Measurements from ENCODE around the gene SCAMP1. TPM values are rescaled to one million over a fixed set of nuclear protein-coding genes. Genes with fewer than 3 reads are reported as not detected.

The SCAMP1 gene
- polyA plus RNA-seq, 1 donor = 27.3 TPM

GRCh38 chr5:78509884-78510769 lies 149.7 kb downstream of the SCAMP1 start:
- H3K9me3 ChIP-seq (ENCODE audit: control insufficient read depth, low read depth, low read length) = peaks cover 3% of the 10 kb centered on the region
- no peaks in the 10 kb centered on the region for H3K27me3 ChIP-seq (ENCODE audit: control insufficient read depth, insufficient read depth, low read length)
- no peak overlapping the region for H3K27ac ChIP-seq (ENCODE audit: low read length)
- peak overlapping the region; percentile 15 for H3K4me3 ChIP-seq (ENCODE audit: low read length)
- no CpG with 5 or more reads among the region's 61 CpGs for WGBS (ENCODE audit: insufficient coverage, low lambda C conversion rate)
- H3K4me1 ChIP-seq (ENCODE audit: control insufficient read depth, insufficient read depth, low read length) = peaks cover 15% of the 10 kb centered on the region
- peak in 1 of 2 donors; percentile 65 for DNase-seq
- peaks cover 12% of the 10 kb centered on the region for H3K36me3 ChIP-seq (ENCODE audit: control insufficient read depth, insufficient read depth, low read length)

- no peak for DNase-seq
- no peak overlapping the region for H3K4me3 ChIP-seq (ENCODE audit: low read length)
- H3K36me3 ChIP-seq (ENCODE audit: control insufficient read depth, insufficient read depth, low read length) = peaks cover 15% of the 10 kb centered on the region
- H3K9me3 ChIP-seq (ENCODE audit: control insufficient read depth, low read depth, low read length) = peaks cover 3% of the 10 kb centered on the region
- peaks cover 11% of the 10 kb centered on the region for H3K4me1 ChIP-seq (ENCODE audit: control insufficient read depth, insufficient read depth, low read length)
- 90% methylated on average over 2 of the region's 10 CpGs for WGBS (ENCODE audit: insufficient coverage, low lambda C conversion rate)
- H3K27ac ChIP-seq (ENCODE audit: low read length) = no peak overlapping the region
- H3K27me3 ChIP-seq (ENCODE audit: control insufficient read depth, insufficient read depth, low read length) = no peaks in the 10 kb centered on the region
Observed at GRCh38 chr5:78511121-78511906, 150.9 kb downstream of the SCAMP1 start.

GRCh38 chr5:78512435-78512834 lies 152.0 kb downstream of the SCAMP1 start:
- no peak overlapping the region for H3K4me3 ChIP-seq (ENCODE audit: low read length)
- no peak overlapping the region for H3K27ac ChIP-seq (ENCODE audit: low read length)
- DNase-seq = no peak
- peaks cover 11% of the 10 kb centered on the region for H3K4me1 ChIP-seq (ENCODE audit: control insufficient read depth, insufficient read depth, low read length)
- peaks cover 10% of the 10 kb centered on the region for H3K36me3 ChIP-seq (ENCODE audit: control insufficient read depth, insufficient read depth, low read length)
- no peaks in the 10 kb centered on the region for H3K27me3 ChIP-seq (ENCODE audit: control insufficient read depth, insufficient read depth, low read length)
- 100% methylated on average over 1 of the region's 3 CpGs for WGBS (ENCODE audit: insufficient coverage, low lambda C conversion rate)
- H3K9me3 ChIP-seq (ENCODE audit: control insufficient read depth, low read depth, low read length) = peaks cover 3% of the 10 kb centered on the region

GRCh38 chr5:78513441-78513840 lies 153.0 kb downstream of the SCAMP1 start:
- no peak for DNase-seq
- peaks cover 3% of the 10 kb centered on the region for H3K9me3 ChIP-seq (ENCODE audit: control insufficient read depth, low read depth, low read length)
- H3K27ac ChIP-seq (ENCODE audit: low read length) = no peak overlapping the region
- peaks cover 10% of the 10 kb centered on the region for H3K36me3 ChIP-seq (ENCODE audit: control insufficient read depth, insufficient read depth, low read length)
- no peaks in the 10 kb centered on the region for H3K27me3 ChIP-seq (ENCODE audit: control insufficient read depth, insufficient read depth, low read length)
- no peak overlapping the region for H3K4me3 ChIP-seq (ENCODE audit: low read length)
- WGBS (ENCODE audit: insufficient coverage, low lambda C conversion rate) = 100% methylated on average over 2 of the region's 6 CpGs
- peaks cover 16% of the 10 kb centered on the region for H3K4me1 ChIP-seq (ENCODE audit: control insufficient read depth, insufficient read depth, low read length)

GRCh38 chr5:78514427-78515330 lies 154.3 kb downstream of the SCAMP1 start:
- peaks cover 6% of the 10 kb centered on the region for H3K36me3 ChIP-seq (ENCODE audit: control insufficient read depth, insufficient read depth, low read length)
- H3K4me3 ChIP-seq (ENCODE audit: low read length) = no peak overlapping the region
- peaks cover 2% of the 10 kb centered on the region for H3K9me3 ChIP-seq (ENCODE audit: control insufficient read depth, low read depth, low read length)
- no peaks in the 10 kb centered on the region for H3K27me3 ChIP-seq (ENCODE audit: control insufficient read depth, insufficient read depth, low read length)
- WGBS (ENCODE audit: insufficient coverage, low lambda C conversion rate) = 84% methylated on average over 2 of the region's 8 CpGs
- DNase-seq = no peak
- H3K27ac ChIP-seq (ENCODE audit: low read length) = no peak overlapping the region
- peaks cover 18% of the 10 kb centered on the region for H3K4me1 ChIP-seq (ENCODE audit: control insufficient read depth, insufficient read depth, low read length)

- H3K9me3 ChIP-seq (ENCODE audit: control insufficient read depth, low read depth, low read length) = no peaks in the 10 kb centered on the region
- DNase-seq = no peak
- peaks cover 6% of the 10 kb centered on the region for H3K36me3 ChIP-seq (ENCODE audit: control insufficient read depth, insufficient read depth, low read length)
- H3K4me3 ChIP-seq (ENCODE audit: low read length) = no peak overlapping the region
- no peaks in the 10 kb centered on the region for H3K27me3 ChIP-seq (ENCODE audit: control insufficient read depth, insufficient read depth, low read length)
- WGBS (ENCODE audit: insufficient coverage, low lambda C conversion rate) = 79% methylated on average over 2 of the region's 3 CpGs
- H3K27ac ChIP-seq (ENCODE audit: low read length) = no peak overlapping the region
- peaks cover 25% of the 10 kb centered on the region for H3K4me1 ChIP-seq (ENCODE audit: control insufficient read depth, insufficient read depth, low read length)
Observed at GRCh38 chr5:78515670-78516069, 155.3 kb downstream of the SCAMP1 start.

- H3K4me3 ChIP-seq (ENCODE audit: low read length) = no peak overlapping the region
- H3K4me1 ChIP-seq (ENCODE audit: control insufficient read depth, insufficient read depth, low read length) = peaks cover 38% of the 10 kb centered on the region
- DNase-seq = peak; percentile 90 to 93
- no peaks in the 10 kb centered on the region for H3K27me3 ChIP-seq (ENCODE audit: control insufficient read depth, insufficient read depth, low read length)
- no CpG with 5 or more reads among the region's 14 CpGs for WGBS (ENCODE audit: insufficient coverage, low lambda C conversion rate)
- peak overlapping the region; percentile 79 for H3K27ac ChIP-seq (ENCODE audit: low read length)
- peaks cover 7% of the 10 kb centered on the region for H3K36me3 ChIP-seq (ENCODE audit: control insufficient read depth, insufficient read depth, low read length)
- no peaks in the 10 kb centered on the region for H3K9me3 ChIP-seq (ENCODE audit: control insufficient read depth, low read depth, low read length)
Observed at GRCh38 chr5:78518365-78519197, 158.2 kb downstream of the SCAMP1 start.

GRCh38 chr5:78519198-78519941 lies 159.0 kb downstream of the SCAMP1 start:
- H3K36me3 ChIP-seq (ENCODE audit: control insufficient read depth, insufficient read depth, low read length) = peaks cover 4% of the 10 kb centered on the region
- H3K27me3 ChIP-seq (ENCODE audit: control insufficient read depth, insufficient read depth, low read length) = no peaks in the 10 kb centered on the region
- no peaks in the 10 kb centered on the region for H3K9me3 ChIP-seq (ENCODE audit: control insufficient read depth, low read depth, low read length)
- peak overlapping the region; percentile 79 for H3K27ac ChIP-seq (ENCODE audit: low read length)
- peak; percentile 33 to 50 for DNase-seq
- no peak overlapping the region for H3K4me3 ChIP-seq (ENCODE audit: low read length)
- WGBS (ENCODE audit: insufficient coverage, low lambda C conversion rate) = no CpG with 5 or more reads among the region's 9 CpGs
- peaks cover 44% of the 10 kb centered on the region for H3K4me1 ChIP-seq (ENCODE audit: control insufficient read depth, insufficient read depth, low read length)

GRCh38 chr5:78521455-78521854 lies 161.0 kb downstream of the SCAMP1 start:
- H3K27me3 ChIP-seq (ENCODE audit: control insufficient read depth, insufficient read depth, low read length) = no peaks in the 10 kb centered on the region
- no peak overlapping the region for H3K27ac ChIP-seq (ENCODE audit: low read length)
- no peaks in the 10 kb centered on the region for H3K9me3 ChIP-seq (ENCODE audit: control insufficient read depth, low read depth, low read length)
- no peak for DNase-seq
- peaks cover 2% of the 10 kb centered on the region for H3K36me3 ChIP-seq (ENCODE audit: control insufficient read depth, insufficient read depth, low read length)
- H3K4me1 ChIP-seq (ENCODE audit: control insufficient read depth, insufficient read depth, low read length) = peaks cover 44% of the 10 kb centered on the region
- WGBS (ENCODE audit: insufficient coverage, low lambda C conversion rate) = no CpG with 5 or more reads among the region's 2 CpGs
- no peak overlapping the region for H3K4me3 ChIP-seq (ENCODE audit: low read length)
